ENCODE data around the gene ADGRL2. TPM values are rescaled to one million over a fixed set of nuclear protein-coding genes. Genes with fewer than 3 reads are reported as not detected.

Gene ADGRL2
- total RNA-seq, 1 experiment from 2014 or later = 3.5 TPM

DNA sequence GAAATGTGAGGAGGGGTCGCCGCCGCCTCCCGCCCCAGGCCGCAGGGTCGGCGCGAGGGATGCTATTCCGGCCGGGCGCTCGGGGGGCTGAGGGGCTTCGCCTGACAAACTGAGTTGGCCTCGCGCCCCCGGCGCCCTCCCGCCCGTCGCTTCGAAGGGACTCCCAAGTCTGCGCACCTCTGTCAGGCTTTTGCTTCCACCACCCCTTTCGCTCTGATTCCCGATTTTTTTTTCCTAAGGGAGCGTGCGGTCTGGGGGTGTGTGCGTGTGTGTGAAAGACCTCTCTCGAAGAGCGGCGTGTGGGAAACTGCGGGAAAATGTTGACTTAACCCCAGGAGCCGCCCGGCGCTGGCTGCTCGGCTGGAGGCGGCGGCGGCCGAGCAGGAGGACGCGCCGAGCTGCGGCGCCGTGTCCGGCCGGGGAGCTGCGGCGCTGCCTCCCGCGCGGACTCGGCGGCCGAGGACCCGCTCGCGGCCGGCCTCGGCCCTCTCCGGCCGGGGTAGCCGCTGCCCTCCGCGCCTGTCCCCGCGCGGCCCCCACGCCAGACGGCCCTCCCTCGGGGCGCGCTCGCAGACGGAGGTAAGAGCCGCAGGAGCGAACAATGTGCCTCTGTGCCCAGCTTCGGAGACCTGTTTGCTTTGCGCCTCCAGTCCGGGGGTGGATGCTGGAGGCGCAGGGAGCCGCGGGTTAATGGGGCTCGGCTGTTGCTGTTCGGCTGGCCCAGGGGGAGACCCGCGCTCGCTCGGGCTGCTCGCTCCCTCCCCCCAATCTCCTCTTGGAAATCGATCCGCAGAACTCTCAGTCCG is 1.1 kb downstream of the ADGRL2 start:
- peaks cover 29% of the 10 kb centered on the region for H3K4me1 ChIP-seq (replicated peaks)
- H3K9me3 ChIP-seq (replicated peaks) = no peaks in the 10 kb centered on the region
- H3K27me3 ChIP-seq (replicated peaks) = peaks cover 84% of the 10 kb centered on the region
- no peak overlapping the region for H3K27ac ChIP-seq
- H3K36me3 ChIP-seq = no peaks in the 10 kb centered on the region
- H3K4me3 ChIP-seq = peak overlapping the region; percentile 40
- peak in 1 of 2 experiments; percentile 48 for DNase-seq (ENCODE audit: low read depth in 1 of 2, low spot score in 2 of 2)

DNA sequence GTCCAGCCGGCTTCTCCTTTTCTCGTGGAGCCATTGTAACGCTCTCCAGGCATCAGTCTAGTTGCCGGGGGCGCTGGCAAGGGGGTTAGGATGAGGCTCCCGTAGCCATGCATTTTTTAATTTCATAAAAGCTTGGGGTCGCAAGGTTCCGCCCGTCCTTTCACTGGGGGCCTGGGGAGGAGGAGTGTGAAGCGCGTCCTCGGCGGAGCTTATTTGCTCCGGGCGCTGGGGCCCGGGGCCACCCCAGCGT is 1.6 kb downstream of the ADGRL2 start:
- no peak overlapping the region for H3K27ac ChIP-seq

GRCh38 chr1:81802707-81803430 is 2.1 kb downstream of the ADGRL2 start:
- Histone ChIP-seq H3K27me3 (replicated peaks) (peaks cover 80% of the 10 kb centered on the region), H3K9me3 (replicated peaks) (no peaks in the 10 kb centered on the region), H3K4me3 (peak overlapping the region; percentile 40), H3K27ac (no peak overlapping the region), H3K4me1 (replicated peaks) (peaks cover 29% of the 10 kb centered on the region), H3K36me3 (no peaks in the 10 kb centered on the region)
- peak; percentile 14 to 43 for DNase-seq (ENCODE audit: low read depth in 1 of 2, low spot score in 2 of 2)

More for the DNA sequence above, 1.6 kb downstream of the ADGRL2 start:
- H3K9me3 ChIP-seq (replicated peaks) = no peaks in the 10 kb centered on the region
- no peaks in the 10 kb centered on the region for H3K36me3 ChIP-seq
- peaks cover 81% of the 10 kb centered on the region for H3K27me3 ChIP-seq (replicated peaks)
- no peak for DNase-seq (ENCODE audit: low read depth in 1 of 2, low spot score in 2 of 2)
- H3K4me3 ChIP-seq = peak overlapping the region; percentile 40
- H3K4me1 ChIP-seq (replicated peaks) = peaks cover 29% of the 10 kb centered on the region

DNA sequence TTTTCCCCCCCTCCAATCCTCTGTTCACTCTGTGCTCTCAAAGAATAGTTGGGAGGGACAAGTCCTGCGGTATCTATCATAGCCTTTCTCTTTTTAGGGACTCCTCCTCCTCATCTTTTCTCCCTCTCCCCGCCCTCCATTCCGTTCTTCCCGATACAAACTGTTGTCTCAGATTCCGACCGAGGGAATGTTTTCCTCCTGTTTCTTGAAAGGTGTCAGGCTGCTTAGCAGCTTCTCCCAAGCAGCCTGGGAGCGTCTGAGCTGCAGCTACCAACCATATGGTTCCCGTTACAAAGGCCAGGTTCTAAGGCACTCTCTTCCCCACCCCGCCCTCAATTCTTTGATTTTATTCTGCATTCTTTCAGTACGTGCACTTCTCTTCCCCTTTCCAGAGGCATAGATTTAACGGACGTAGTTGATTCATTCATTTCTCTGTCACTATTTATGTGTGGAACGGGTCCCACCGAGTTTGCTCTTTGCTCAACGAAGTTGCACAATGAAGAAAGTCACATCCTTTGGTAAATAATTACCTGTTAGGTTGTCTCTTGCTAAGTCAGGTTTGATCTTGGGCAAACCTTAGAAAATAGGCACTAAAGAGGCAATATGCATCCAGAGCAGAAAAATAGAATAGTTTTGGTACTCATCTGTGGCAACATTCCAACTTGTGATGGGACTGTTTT is 2.8 kb downstream of the ADGRL2 start:
- H3K4me3 ChIP-seq = no peak overlapping the region
- peaks cover 82% of the 10 kb centered on the region for H3K27me3 ChIP-seq (replicated peaks)
- no peak overlapping the region for H3K27ac ChIP-seq
- DNase-seq (ENCODE audit: low read depth in 1 of 2, low spot score in 2 of 2) = peak in 1 of 2 experiments; percentile 3
- peaks cover 29% of the 10 kb centered on the region for H3K4me1 ChIP-seq (replicated peaks)
- H3K9me3 ChIP-seq (replicated peaks) = no peaks in the 10 kb centered on the region
- no peaks in the 10 kb centered on the region for H3K36me3 ChIP-seq

- DNase-seq (ENCODE audit: low read depth in 1 of 2, low spot score in 2 of 2) = no peak
- H3K27ac ChIP-seq = no peak overlapping the region
- H3K4me1 ChIP-seq (replicated peaks) = peaks cover 29% of the 10 kb centered on the region
- no peak overlapping the region for H3K4me3 ChIP-seq
- peaks cover 77% of the 10 kb centered on the region for H3K27me3 ChIP-seq (replicated peaks)
- no peaks in the 10 kb centered on the region for H3K9me3 ChIP-seq (replicated peaks)
- H3K36me3 ChIP-seq = no peaks in the 10 kb centered on the region
Measured at GRCh38 chr1:81804312-81804711, 3.6 kb downstream of the ADGRL2 start.

- Histone ChIP-seq H3K27ac (no peak overlapping the region), H3K36me3 (no peaks in the 10 kb centered on the region), H3K9me3 (replicated peaks) (no peaks in the 10 kb centered on the region), H3K4me3 (no peak overlapping the region), H3K4me1 (replicated peaks) (peaks cover 24% of the 10 kb centered on the region), H3K27me3 (replicated peaks) (peaks cover 69% of the 10 kb centered on the region)
- DNase-seq (ENCODE audit: low read depth in 1 of 2, low spot score in 2 of 2) = no peak
Measured at GRCh38 chr1:81805537-81806431, 5.0 kb downstream of the ADGRL2 start.

DNA sequence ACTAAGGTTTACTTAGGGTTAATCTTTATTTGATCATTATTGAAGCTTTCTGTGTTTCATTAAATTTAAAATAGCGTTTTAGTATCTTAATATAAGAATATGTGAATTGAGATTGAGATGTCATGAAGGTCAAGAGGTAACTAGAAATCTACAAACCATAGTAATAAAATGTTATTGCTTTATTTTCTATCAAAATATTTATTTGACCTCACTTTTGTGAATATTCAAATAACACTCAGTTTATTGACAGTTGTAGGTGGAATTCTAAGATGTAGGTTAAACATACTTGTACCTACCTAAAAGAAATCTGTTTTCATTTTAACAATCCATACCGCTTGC is 5.7 kb downstream of the ADGRL2 start:
- Histone ChIP-seq H3K9me3 (replicated peaks) (no peaks in the 10 kb centered on the region), H3K36me3 (no peaks in the 10 kb centered on the region), H3K27me3 (replicated peaks) (peaks cover 63% of the 10 kb centered on the region), H3K27ac (no peak overlapping the region), H3K4me1 (replicated peaks) (peaks cover 18% of the 10 kb centered on the region), H3K4me3 (no peak overlapping the region)
- DNase-seq (ENCODE audit: low read depth in 1 of 2, low spot score in 2 of 2) = no peak

- DNase-seq (ENCODE audit: low read depth in 1 of 2, low spot score in 2 of 2) = no peak
- H3K9me3 ChIP-seq (replicated peaks) = no peaks in the 10 kb centered on the region
- H3K4me1 ChIP-seq (replicated peaks) = no peaks in the 10 kb centered on the region
- H3K27me3 ChIP-seq (replicated peaks) = peaks cover 41% of the 10 kb centered on the region
- H3K36me3 ChIP-seq = no peaks in the 10 kb centered on the region
- H3K27ac ChIP-seq = no peak overlapping the region
- H3K4me3 ChIP-seq = no peak overlapping the region
Measured at GRCh38 chr1:81808760-81809159, 8.0 kb downstream of the ADGRL2 start.

- H3K27ac ChIP-seq = no peak overlapping the region
- H3K36me3 ChIP-seq = no peaks in the 10 kb centered on the region
- no peak for DNase-seq (ENCODE audit: low read depth in 1 of 2, low spot score in 2 of 2)
- H3K4me3 ChIP-seq = no peak overlapping the region
- H3K4me1 ChIP-seq (replicated peaks) = no peaks in the 10 kb centered on the region
- H3K27me3 ChIP-seq (replicated peaks) = peaks cover 31% of the 10 kb centered on the region
- no peaks in the 10 kb centered on the region for H3K9me3 ChIP-seq (replicated peaks)
Measured at GRCh38 chr1:81809808-81810207, 9.1 kb downstream of the ADGRL2 start.

- no peak for DNase-seq (ENCODE audit: low read depth in 1 of 2, low spot score in 2 of 2)
- Histone ChIP-seq H3K27ac (no peak overlapping the region), H3K4me3 (no peak overlapping the region), H3K36me3 (no peaks in the 10 kb centered on the region), H3K27me3 (replicated peaks) (peaks cover 18% of the 10 kb centered on the region), H3K9me3 (replicated peaks) (no peaks in the 10 kb centered on the region), H3K4me1 (replicated peaks) (no peaks in the 10 kb centered on the region)
Measured at GRCh38 chr1:81811757-81812371, 11.1 kb downstream of the ADGRL2 start.

DNA sequence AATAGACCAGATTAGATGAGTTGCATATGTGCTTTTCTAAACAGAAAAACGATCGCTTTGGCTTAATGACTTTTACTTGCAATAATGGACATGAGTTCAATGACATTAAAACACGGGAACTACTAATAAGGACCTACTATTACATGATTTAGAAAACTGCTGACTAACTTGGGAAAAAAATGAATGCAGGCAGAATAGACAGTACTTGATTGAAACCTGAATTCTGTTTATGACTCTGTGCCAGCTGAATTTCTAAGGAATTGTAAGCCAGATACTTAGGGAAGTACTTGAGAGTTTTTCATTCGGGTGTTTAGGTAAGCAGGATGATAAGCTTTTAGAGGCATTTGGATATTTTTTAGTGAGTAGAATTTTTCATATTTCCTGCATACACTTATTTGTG is 12.0 kb downstream of the ADGRL2 start:
- no peak overlapping the region for H3K27ac ChIP-seq
- no peaks in the 10 kb centered on the region for H3K4me1 ChIP-seq (replicated peaks)
- H3K27me3 ChIP-seq (replicated peaks) = peaks cover 14% of the 10 kb centered on the region; the same call in 1 of the 2 replicates
- no peak overlapping the region for H3K4me3 ChIP-seq
- no peak for DNase-seq (ENCODE audit: low read depth in 1 of 2, low spot score in 2 of 2)
- no peaks in the 10 kb centered on the region for H3K9me3 ChIP-seq (replicated peaks)
- H3K36me3 ChIP-seq = no peaks in the 10 kb centered on the region

DNA sequence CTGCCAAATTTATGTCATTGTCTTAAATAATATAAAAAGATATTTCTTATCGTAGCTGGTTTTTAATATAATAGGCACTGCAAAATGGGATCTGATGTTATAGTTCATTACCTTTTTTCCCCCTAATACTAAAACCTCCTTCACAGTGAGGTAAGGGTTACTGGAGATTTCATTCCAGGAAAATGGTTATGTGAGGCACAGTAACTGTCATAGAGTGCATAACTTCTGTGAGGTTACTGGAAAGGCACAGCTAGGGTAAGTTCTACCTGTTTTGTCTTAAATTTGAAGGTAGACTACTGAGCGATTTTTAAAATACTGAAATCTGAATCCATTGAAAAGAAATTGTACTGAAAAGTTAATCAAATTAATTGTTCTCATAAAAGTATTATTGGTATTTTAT is 13.0 kb downstream of the ADGRL2 start:
- Histone ChIP-seq H3K4me3 (no peak overlapping the region), H3K36me3 (no peaks in the 10 kb centered on the region), H3K4me1 (replicated peaks) (no peaks in the 10 kb centered on the region), H3K9me3 (replicated peaks) (no peaks in the 10 kb centered on the region), H3K27ac (no peak overlapping the region), H3K27me3 (replicated peaks) (peaks cover 6% of the 10 kb centered on the region; the same call in 1 of the 2 replicates)
- DNase-seq (ENCODE audit: low read depth in 1 of 2, low spot score in 2 of 2) = no peak

- no peak for DNase-seq (ENCODE audit: low read depth in 1 of 2, low spot score in 2 of 2)
- H3K4me1 ChIP-seq (replicated peaks) = no peaks in the 10 kb centered on the region
Measured at GRCh38 chr1:81819613-81820012, 18.9 kb downstream of the ADGRL2 start.

More at GRCh38 chr1:81819613-81820012, 18.9 kb downstream of the ADGRL2 start:
- Histone ChIP-seq H3K9me3 (replicated peaks) (no peaks in the 10 kb centered on the region), H3K27me3 (replicated peaks) (no peaks in the 10 kb centered on the region), H3K4me3 (no peak overlapping the region), H3K36me3 (no peaks in the 10 kb centered on the region), H3K27ac (no peak overlapping the region)
